ENCODE measurements around the gene CAD. TPM values are rescaled to one million over a fixed set of nuclear protein-coding genes. Genes with fewer than 3 reads are reported as not detected.

Gene CAD
- total and polyA plus RNA-seq, 9 of the 15 experiments (the other 6 are each of a cell fraction or from before 2014, with no cell fraction given) = 7.5 to 126 (median 33.7) TPM

DNA sequence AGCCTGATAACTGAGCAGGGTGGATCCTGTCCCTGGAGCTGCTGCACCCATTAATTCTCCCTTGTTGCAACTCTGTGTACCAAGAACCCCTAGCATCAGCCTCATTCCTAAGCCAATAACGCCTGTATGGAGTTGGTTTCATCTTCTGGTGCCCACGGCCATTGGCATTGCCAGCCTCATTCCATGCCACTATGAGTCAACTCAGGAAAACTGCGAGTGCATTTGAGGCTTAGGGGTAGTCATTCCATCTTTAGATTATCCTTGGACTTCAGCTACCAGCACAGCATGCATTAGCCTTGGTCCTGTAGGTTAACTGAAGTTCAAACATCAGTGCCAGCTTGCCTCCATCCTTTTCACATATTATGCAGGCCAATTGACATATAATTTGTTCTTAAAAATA, 63.7 kb downstream of the CAD start (continued):
- TF ChIP-seq ZHX1 (conservative IDR thresholded peaks at IDR 0.05; ENCODE audit: low read length) (no peak), ZC3H8 (IDR thresholded peaks at IDR 0.05) (no peak), MAFF (IDR thresholded peaks at IDR 0.05; ENCODE audit: low read length) (no peak), ZNF23 (CRISPR knock-in tag; IDR thresholded peaks at IDR 0.05) (no peak), ZNF174 (CRISPR knock-in tag; IDR thresholded peaks at IDR 0.05) (no peak), BRD4 (IDR thresholded peaks at IDR 0.05) (no peak)
- TF ChIP-seq, protein P1, sequence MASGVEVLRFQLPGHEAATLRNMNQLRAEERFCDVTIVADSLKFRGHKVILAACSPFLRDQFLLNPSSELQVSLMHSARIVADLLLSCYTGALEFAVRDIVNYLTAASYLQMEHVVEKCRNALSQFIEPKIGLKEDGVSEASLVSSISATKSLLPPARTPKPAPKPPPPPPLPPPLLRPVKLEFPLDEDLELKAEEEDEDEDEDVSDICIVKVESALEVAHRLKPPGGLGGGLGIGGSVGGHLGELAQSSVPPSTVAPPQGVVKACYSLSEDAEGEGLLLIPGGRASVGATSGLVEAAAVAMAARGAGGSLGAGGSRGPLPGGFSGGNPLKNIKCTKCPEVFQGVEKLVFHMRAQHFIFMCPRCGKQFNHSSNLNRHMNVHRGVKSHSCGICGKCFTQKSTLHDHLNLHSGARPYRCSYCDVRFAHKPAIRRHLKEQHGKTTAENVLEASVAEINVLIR (CRISPR knock-in tag; IDR thresholded peaks at IDR 0.05) = no peak

- Histone ChIP-seq H3K79me2 (ENCODE audit: control insufficient read depth, insufficient read depth, low read length) (no peaks in the 10 kb centered on the region), H4K20me1 (replicated peaks; ENCODE audit: control insufficient read depth, insufficient read depth, low read length) (no peaks in the 10 kb centered on the region), H3K27me3 (ENCODE audit: control insufficient read depth in 2 of 2, insufficient read depth in 2 of 2, low read length in 2 of 2) (peaks cover 0 to 4% of the 10 kb centered on the region in 2 experiments; a peak in 1 of 5 replicates), H3K9ac (ENCODE audit: insufficient read depth in 1 of 2, low read depth in 2 of 2, low read length in 2 of 2) (no peak overlapping the region), H3K9me1 (ENCODE audit: control insufficient read depth, insufficient read depth, low read length) (no peaks in the 10 kb centered on the region), H3K4me3 (no peak overlapping the region), H3K36me3 (ENCODE audit: control insufficient read depth, insufficient read depth, low read length) (no peaks in the 10 kb centered on the region), H2AFZ (ENCODE audit: low read depth, low read length) (no peak overlapping the region), H3K4me2 (ENCODE audit: insufficient read depth, low read length) (no peak overlapping the region), H3K27ac (ENCODE audit: extremely low read depth, low read depth, low read length) (no peak overlapping the region), H3K4me1 (replicated peaks in 1 of 2; ENCODE audit: control insufficient read depth in 2 of 2, insufficient read depth in 2 of 2, low read length in 2 of 2) (peaks cover 6 to 17% of the 10 kb centered on the region in 2 experiments), H3K9me3 (replicated peaks; ENCODE audit: control insufficient read depth, insufficient read depth, low read depth, low read length) (no peaks in the 10 kb centered on the region)
- BruUV-seq (replicated peaks) = no TSS peak
- no peak for DNase-seq (ENCODE audit: extremely low read depth in 1 of 4, low spot score in 3 of 4)
- no peak for ATAC-seq
- WGBS (ENCODE audit: insufficient coverage, low coverage, missing lambda C conversion rate) = 25% methylated on average over 3 of the region's 3 CpGs
- POLR2A ChIA-PET = interaction anchor here (0.6 to 1.3 kb wide), 6 partner anchors 10 to 664 kb away, joined by 3 to 6 read pairs (median 4); no protein-coding TSS in a partner anchor
- CTCF ChIA-PET (ENCODE audit: low intra/inter-chr PET ratio) = no interaction called here
- in situ Hi-C loops (cut with MboI) = loop anchor here (5.0 kb wide), 1 partner anchor 184 kb away; no protein-coding TSS in a partner anchor
- intact Hi-C loops (cut with micrococcal nuclease) = loop anchor here (10.0 kb wide), 1 partner anchor 437 kb away; the partner anchor contains the start of gene DPYSL5
- no peak for FAIRE-seq
- TF ChIP-seq HMG20B (CRISPR knock-in tag; IDR thresholded peaks at IDR 0.05) (no peak), ZEB2 (IDR thresholded peaks at IDR 0.05) (no peak), TBP (optimal IDR thresholded peaks at IDR 0.05; ENCODE audit: low read depth, low read length) (no peak), EWSR1 (IDR thresholded peaks at IDR 0.05; ENCODE audit: borderline replicate concordance, low read depth, partially characterized antibody) (no peak), ZNF77 (CRISPR knock-in tag; IDR thresholded peaks at IDR 0.05) (no peak), E2F5 (CRISPR knock-in tag; IDR thresholded peaks at IDR 0.05) (no peak)
- TF ChIP-seq, protein P2, sequence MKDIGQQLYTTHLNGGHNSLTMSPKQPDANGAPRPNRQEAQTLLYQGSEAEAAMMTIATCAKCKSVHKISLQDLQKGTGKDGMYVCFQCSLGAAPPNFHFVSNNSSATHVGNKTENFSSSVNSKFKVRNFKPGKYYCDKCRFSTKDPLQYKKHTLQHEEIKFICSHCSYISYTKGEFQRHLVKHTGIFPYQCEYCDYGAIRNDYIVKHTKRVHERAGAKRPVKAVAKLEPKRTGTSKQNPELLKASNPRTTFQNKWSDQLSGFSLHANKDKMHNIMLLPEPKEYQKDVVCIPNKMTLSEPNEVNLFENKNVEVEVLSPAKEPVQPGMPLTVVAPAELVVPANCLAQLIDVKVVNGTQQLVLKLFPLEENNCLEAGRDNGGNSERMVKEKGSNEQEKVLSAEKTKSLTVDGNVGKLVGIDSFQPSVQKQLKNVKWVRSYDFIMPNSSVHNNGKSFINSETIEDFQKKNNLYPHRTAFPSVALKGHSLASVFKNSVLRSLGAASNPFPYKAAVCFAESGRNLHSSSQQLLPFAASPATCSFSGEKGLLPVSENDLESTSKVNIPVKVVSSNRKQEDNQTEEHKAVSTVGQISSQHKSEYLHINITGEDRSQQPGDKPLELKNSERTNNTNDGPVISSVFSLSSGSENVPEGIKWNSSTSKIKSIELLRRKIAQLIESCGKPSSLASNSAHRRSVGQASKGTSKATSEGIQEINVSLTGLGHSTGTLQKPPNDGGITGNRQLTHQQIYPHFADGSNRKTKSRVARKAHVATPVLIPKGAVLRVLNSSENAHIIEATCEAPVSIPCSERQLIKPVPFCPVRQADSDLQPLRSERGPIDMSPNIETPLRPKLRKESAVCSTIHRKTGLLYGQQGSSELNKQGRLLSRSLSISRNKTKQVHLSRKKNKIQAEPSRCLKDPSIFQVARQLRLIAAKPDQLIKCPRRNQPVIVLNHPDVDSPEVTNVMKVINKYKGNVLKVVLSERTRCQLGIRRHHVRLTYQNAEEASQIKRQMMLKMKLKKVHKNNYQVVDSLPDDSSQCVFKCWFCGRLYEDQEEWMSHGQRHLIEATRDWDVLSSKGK (CRISPR knock-in tag; IDR thresholded peaks at IDR 0.05) = no peak
Observed at GRCh38 chr2:27281442-27281841, 64.3 kb downstream of the CAD start.
